Activated naive CD8-positive, alpha-beta T cell treated with anti-CD3 and anti-CD28 coated beads, Interleukin-2, amount 50 U/mL, for 24 hours (primary cell): ENCODE results near the gene MAPK9.
"Not testable (repeated sequence)": the region's sequence is repeated elsewhere in the genome, so short reads cannot be mapped to it uniquely, and the experiment has no call there.

Source experiments
- ATAC-seq: fragments of 150-1000 bp; cut with Tn5 transposase; one replicate; pipeline ENCODE4 v1.10.0; 2021
- DNase-seq: peaks from one replicate; pipeline ENCODE4 v3.0.0; 2021
- H3K27ac Mint-ChIP-seq: one replicate; pipeline ENCODE4 v1.8.0; 2021; ENCODE audit warnings: mild to moderate bottlenecking, mixed read lengths
- H3K27me3 Mint-ChIP-seq: one replicate; pipeline ENCODE4 v1.8.0; 2021; ENCODE audit warnings: mixed read lengths
- H3K36me3 Mint-ChIP-seq: one replicate; pipeline ENCODE4 v1.8.0; 2021; ENCODE audit warnings: low read depth, mixed read lengths
- H3K4me1 Mint-ChIP-seq: one replicate; pipeline ENCODE4 v1.8.0; 2021; ENCODE audit warnings: mixed read lengths
- H3K4me3 Mint-ChIP-seq: one replicate; pipeline ENCODE4 v1.8.0; 2021; ENCODE audit warnings: mild to moderate bottlenecking, moderate library complexity, mixed read lengths
- H3K9me3 Mint-ChIP-seq: one replicate; pipeline ENCODE4 v1.8.0; 2021; ENCODE audit warnings: mixed read lengths

The MAPK9 gene

GRCh38 chr5:180213657-180214207, 78.2 kb downstream of the MAPK9 start:
- Mint-ChIP-seq H3K4me3 (no peak overlapping the region), H3K27ac (no peak overlapping the region), H3K4me1 (no peaks in the 10 kb centered on the region), H3K36me3 (no peaks in the 10 kb centered on the region), H3K27me3 (peaks cover 22% of the 10 kb centered on the region), H3K9me3 (peaks cover 21% of the 10 kb centered on the region)
- ATAC-seq (no peak), DNase-seq (no peak)

- no peaks in the 10 kb centered on the region for H3K36me3 Mint-ChIP-seq
- DNase-seq, result no peak
- H3K27ac Mint-ChIP-seq, result no peak overlapping the region
- peaks cover 16% of the 10 kb centered on the region for H3K9me3 Mint-ChIP-seq
- H3K27me3 Mint-ChIP-seq, result peaks cover 26% of the 10 kb centered on the region
- H3K4me1 Mint-ChIP-seq, result peaks cover 3% of the 10 kb centered on the region
- H3K4me3 Mint-ChIP-seq, result no peak overlapping the region
- ATAC-seq, result no peak
Measured at GRCh38 chr5:180213256-180213600, 78.7 kb downstream of the MAPK9 start.

GRCh38 chr5:180212363-180213255, 79.3 kb downstream of the MAPK9 start:
- peak; percentile 3 for ATAC-seq
- Mint-ChIP-seq H3K27ac (no peak overlapping the region), H3K27me3 (peaks cover 32% of the 10 kb centered on the region), H3K36me3 (no peaks in the 10 kb centered on the region), H3K9me3 (peaks cover 11% of the 10 kb centered on the region), H3K4me3 (no peak overlapping the region), H3K4me1 (peaks cover 4% of the 10 kb centered on the region)
- DNase-seq, result no peak

GRCh38 chr5:180211761-180212035, 80.2 kb downstream of the MAPK9 start:
- Mint-ChIP-seq H3K27ac (no peak overlapping the region), H3K4me3 (no peak overlapping the region)

GRCh38 chr5:180210961-180211760, 80.7 kb downstream of the MAPK9 start:
- Mint-ChIP-seq H3K4me3 (no peak overlapping the region), H3K36me3 (no peaks in the 10 kb centered on the region), H3K9me3 (peaks cover 11% of the 10 kb centered on the region), H3K4me1 (peaks cover 4% of the 10 kb centered on the region), H3K27ac (no peak overlapping the region), H3K27me3 (peaks cover 43% of the 10 kb centered on the region)
- ATAC-seq (no peak), DNase-seq (no peak)

More at GRCh38 chr5:180211761-180212035, 80.2 kb downstream of the MAPK9 start:
- DNase-seq, result no peak
- H3K9me3 Mint-ChIP-seq, result peaks cover 11% of the 10 kb centered on the region
- no peak for ATAC-seq
- H3K27me3 Mint-ChIP-seq, result peaks cover 40% of the 10 kb centered on the region
- H3K4me1 Mint-ChIP-seq, result peaks cover 4% of the 10 kb centered on the region
- H3K36me3 Mint-ChIP-seq, result no peaks in the 10 kb centered on the region

GRCh38 chr5:180210077-180210476, 81.8 kb downstream of the MAPK9 start:
- H3K27me3 Mint-ChIP-seq, result peaks cover 43% of the 10 kb centered on the region
- H3K4me1 Mint-ChIP-seq, H3K9me3 Mint-ChIP-seq, H3K27ac Mint-ChIP-seq, H3K36me3 Mint-ChIP-seq, ATAC-seq, DNase-seq, H3K4me3 Mint-ChIP-seq: not testable (repeated sequence)

GRCh38 chr5:180209137-180209581, 82.7 kb downstream of the MAPK9 start, which contains the start of gene RASGEF1C:
Gene RASGEF1C (minus strand): TSS chr5:180209211. CDS start chr5:180138052, 71,159 bp downstream.
- Mint-ChIP-seq H3K9me3 (peaks cover 4% of the 10 kb centered on the region), H3K4me3 (peak within 1 kb of the TSS; percentile 42), H3K27me3 (peaks cover 46% of the 10 kb centered on the region), H3K27ac (no peak within 1 kb of the TSS), H3K36me3 (no peaks in the 10 kb centered on the region), H3K4me1 (peaks cover 4% of the 10 kb centered on the region)
- DNase-seq (peak; percentile 75), ATAC-seq (peak; percentile 90)

GRCh38 chr5:180208435-180209081, 83.3 kb downstream of the MAPK9 start:
- H3K36me3 Mint-ChIP-seq, result no peaks in the 10 kb centered on the region
- peaks cover 41% of the 10 kb centered on the region for H3K27me3 Mint-ChIP-seq
- H3K4me3 Mint-ChIP-seq, result peak overlapping the region; percentile 19
- no peaks in the 10 kb centered on the region for H3K9me3 Mint-ChIP-seq
- peak; percentile 10 for DNase-seq
- H3K4me1 Mint-ChIP-seq, result peaks cover 4% of the 10 kb centered on the region
- no peak overlapping the region for H3K27ac Mint-ChIP-seq
- no peak for ATAC-seq

GRCh38 chr5:180208038-180208434, 83.8 kb downstream of the MAPK9 start:
- no peaks in the 10 kb centered on the region for H3K36me3 Mint-ChIP-seq
- peaks cover 4% of the 10 kb centered on the region for H3K4me1 Mint-ChIP-seq
- ATAC-seq (no peak), DNase-seq (no peak)
- H3K9me3 Mint-ChIP-seq, result no peaks in the 10 kb centered on the region
- peaks cover 42% of the 10 kb centered on the region for H3K27me3 Mint-ChIP-seq
- H3K27ac Mint-ChIP-seq, result no peak overlapping the region
- peak overlapping the region; percentile 19 for H3K4me3 Mint-ChIP-seq

GRCh38 chr5:180207593-180207992, 84.3 kb downstream of the MAPK9 start:
- no peak overlapping the region for H3K27ac Mint-ChIP-seq
- H3K27me3 Mint-ChIP-seq, result peaks cover 43% of the 10 kb centered on the region
- no peaks in the 10 kb centered on the region for H3K9me3 Mint-ChIP-seq
- no peak for DNase-seq
- H3K36me3 Mint-ChIP-seq, result no peaks in the 10 kb centered on the region
- no peak overlapping the region for H3K4me3 Mint-ChIP-seq
- H3K4me1 Mint-ChIP-seq, result peaks cover 4% of the 10 kb centered on the region
- ATAC-seq, result no peak

GRCh38 chr5:180206993-180207392, 84.9 kb downstream of the MAPK9 start:
- no peak for DNase-seq
- Mint-ChIP-seq H3K9me3 (no peaks in the 10 kb centered on the region), H3K27ac (no peak overlapping the region), H3K4me1 (peaks cover 4% of the 10 kb centered on the region), H3K4me3 (no peak overlapping the region), H3K36me3 (no peaks in the 10 kb centered on the region), H3K27me3 (peaks cover 41% of the 10 kb centered on the region)
- ATAC-seq, result no peak

GRCh38 chr5:180205916-180206315, 86.0 kb downstream of the MAPK9 start:
- Mint-ChIP-seq H3K27me3 (peaks cover 39% of the 10 kb centered on the region), H3K27ac (no peak overlapping the region), H3K4me1 (peaks cover 4% of the 10 kb centered on the region), H3K9me3 (no peaks in the 10 kb centered on the region), H3K4me3 (no peak overlapping the region), H3K36me3 (no peaks in the 10 kb centered on the region)
- ATAC-seq (no peak), DNase-seq (no peak)

GRCh38 chr5:180204276-180204819, 87.5 kb downstream of the MAPK9 start:
- no peak overlapping the region for H3K27ac Mint-ChIP-seq
- no peak for ATAC-seq
- DNase-seq, result no peak
- H3K27me3 Mint-ChIP-seq, result peaks cover 27% of the 10 kb centered on the region
- H3K36me3 Mint-ChIP-seq, result no peaks in the 10 kb centered on the region
- H3K4me3 Mint-ChIP-seq, result no peak overlapping the region
- H3K9me3 Mint-ChIP-seq, result no peaks in the 10 kb centered on the region
- H3K4me1 Mint-ChIP-seq, result peaks cover 4% of the 10 kb centered on the region

GRCh38 chr5:180202939-180203573, 88.8 kb downstream of the MAPK9 start:
- ATAC-seq (no peak), DNase-seq (no peak)
- H3K27ac Mint-ChIP-seq, result no peak overlapping the region
- H3K4me1 Mint-ChIP-seq, result no peaks in the 10 kb centered on the region
- peaks cover 21% of the 10 kb centered on the region for H3K27me3 Mint-ChIP-seq
- H3K9me3 Mint-ChIP-seq, result no peaks in the 10 kb centered on the region
- H3K36me3 Mint-ChIP-seq, result no peaks in the 10 kb centered on the region
- no peak overlapping the region for H3K4me3 Mint-ChIP-seq
